GM21786 (cell line): ENCODE data around the gene KRTAP10-3.
"Not testable (repeated sequence)": the region's sequence is repeated elsewhere in the genome, so short reads cannot be mapped to it uniquely, and the experiment has no call there.

ENCODE experiments used
- ATAC-seq: cut with Tn5 transposase; IDR thresholded peaks from one replicate; pipeline ENCODE4 v1.9.1; 2021; ENCODE audit not compliant: unreplicated experiment

The KRTAP10-3 gene

GRCh38 chr21:44590897-44591800, 32.6 kb upstream of the KRTAP10-3 start:
- ATAC-seq: not testable (repeated sequence)

GRCh38 chr21:44590311-44590721, 31.7 kb upstream of the KRTAP10-3 start:
- no peak for ATAC-seq

- ATAC-seq: no peak
Observed at GRCh38 chr21:44589586-44590305, 31.2 kb upstream of the KRTAP10-3 start.

- ATAC-seq: no peak
Observed at GRCh38 chr21:44589094-44589493, 30.5 kb upstream of the KRTAP10-3 start.

DNA sequence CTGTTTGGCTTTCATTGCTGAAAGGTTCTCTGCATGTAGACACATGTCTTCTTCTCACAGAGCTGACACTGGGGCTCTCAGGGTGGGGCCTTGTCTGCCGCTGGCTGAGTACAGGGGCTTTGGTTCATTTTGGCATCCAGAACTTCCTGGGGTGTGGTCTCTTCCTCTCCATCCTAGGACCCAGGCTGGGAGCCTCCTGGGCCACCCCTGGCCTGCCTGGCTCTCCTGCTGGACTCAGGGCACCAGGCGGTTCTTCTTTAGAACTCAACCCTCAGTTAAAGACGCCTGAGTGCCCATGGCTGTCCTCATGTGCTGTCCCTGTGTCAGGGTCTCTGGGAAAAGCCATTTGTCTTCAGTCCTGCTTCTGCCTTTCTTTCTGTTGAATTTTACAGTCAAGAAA, 27.3 kb upstream of the KRTAP10-3 start:
- no peak for ATAC-seq

- no peak for ATAC-seq
Observed at GRCh38 chr21:44583800-44584147, 25.2 kb upstream of the KRTAP10-3 start.

- no peak for ATAC-seq
Observed at GRCh38 chr21:44583089-44583799, 24.6 kb upstream of the KRTAP10-3 start.

DNA sequence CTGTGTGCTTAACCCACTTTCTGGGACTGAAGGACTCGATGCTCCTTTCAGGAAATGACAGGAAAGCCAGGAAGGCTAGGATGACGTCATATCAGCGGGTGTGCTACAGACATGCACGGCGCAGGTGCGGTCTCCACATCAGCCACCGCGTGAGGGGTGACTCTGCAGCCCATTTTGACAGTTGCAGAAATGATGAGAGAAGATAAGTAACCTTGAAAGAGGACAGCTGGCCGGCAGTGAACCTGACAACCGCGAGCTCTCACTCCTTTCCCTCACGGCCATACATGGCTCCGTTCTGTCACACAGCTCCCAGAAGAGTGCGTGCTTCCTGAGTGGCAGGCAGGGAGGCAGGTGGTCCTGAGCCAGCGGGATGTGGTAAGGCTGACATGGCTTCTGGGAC, 23.5 kb upstream of the KRTAP10-3 start:
- no peak for ATAC-seq

DNA sequence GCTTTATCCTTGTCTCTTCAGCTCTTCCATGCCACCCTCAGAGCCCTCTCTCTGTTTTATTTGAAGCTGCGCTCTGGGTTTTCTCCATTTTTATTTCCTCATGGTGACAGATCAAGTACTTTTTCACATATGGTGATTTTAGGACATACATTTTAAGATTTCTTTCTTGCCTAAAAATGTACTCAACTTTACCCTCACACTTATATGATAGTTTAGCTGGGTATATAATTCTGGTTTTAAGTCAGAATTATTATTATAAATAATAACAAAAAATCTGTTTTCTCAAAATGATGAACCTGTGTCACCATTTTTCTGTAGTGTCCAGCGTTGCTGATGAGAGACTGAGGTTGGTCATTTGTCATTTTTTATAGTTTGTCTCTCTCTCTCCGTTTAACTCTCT, 22.6 kb upstream of the KRTAP10-3 start:
- no peak for ATAC-seq

DNA sequence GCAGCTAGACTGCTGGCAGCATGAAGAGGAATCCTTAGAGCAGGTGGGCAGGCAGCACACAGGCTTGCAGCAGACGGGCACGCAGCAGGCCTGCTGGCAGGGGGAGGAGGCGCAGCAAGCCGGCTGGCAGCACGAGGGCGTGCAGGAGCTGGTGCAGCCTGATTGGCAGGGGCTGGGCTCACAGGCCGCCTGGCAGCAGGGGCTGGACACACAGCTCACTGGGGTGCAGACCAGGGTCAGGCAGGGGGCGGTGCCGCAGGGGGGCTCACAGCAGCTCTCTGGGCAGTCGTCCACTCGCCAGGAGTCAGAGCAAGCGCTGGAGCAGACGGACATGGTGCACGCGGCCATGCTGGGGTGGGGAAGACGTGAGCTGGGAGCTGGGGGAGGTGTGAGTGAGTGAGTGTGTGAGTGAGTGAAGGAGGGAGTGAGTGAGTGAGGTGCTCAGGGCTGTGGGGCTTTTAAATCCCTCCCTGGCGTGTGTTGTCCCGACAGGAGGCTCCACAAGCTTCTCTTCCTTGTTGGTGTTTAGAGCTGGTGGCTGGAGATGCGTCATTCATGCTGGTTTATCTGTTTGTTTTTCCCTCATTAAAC, 21.7 kb upstream of the KRTAP10-3 start, which contains the start of gene KRTAP10-5:
Gene KRTAP10-5, minus strand, starts transcription at position 374 of the 591 bp plus-strand sequence. Its CDS starts 26 bp downstream, at position 348.
- not testable (repeated sequence) for ATAC-seq

- no peak for ATAC-seq
Observed at GRCh38 chr21:44579833-44580144, 21.2 kb upstream of the KRTAP10-3 start.

DNA sequence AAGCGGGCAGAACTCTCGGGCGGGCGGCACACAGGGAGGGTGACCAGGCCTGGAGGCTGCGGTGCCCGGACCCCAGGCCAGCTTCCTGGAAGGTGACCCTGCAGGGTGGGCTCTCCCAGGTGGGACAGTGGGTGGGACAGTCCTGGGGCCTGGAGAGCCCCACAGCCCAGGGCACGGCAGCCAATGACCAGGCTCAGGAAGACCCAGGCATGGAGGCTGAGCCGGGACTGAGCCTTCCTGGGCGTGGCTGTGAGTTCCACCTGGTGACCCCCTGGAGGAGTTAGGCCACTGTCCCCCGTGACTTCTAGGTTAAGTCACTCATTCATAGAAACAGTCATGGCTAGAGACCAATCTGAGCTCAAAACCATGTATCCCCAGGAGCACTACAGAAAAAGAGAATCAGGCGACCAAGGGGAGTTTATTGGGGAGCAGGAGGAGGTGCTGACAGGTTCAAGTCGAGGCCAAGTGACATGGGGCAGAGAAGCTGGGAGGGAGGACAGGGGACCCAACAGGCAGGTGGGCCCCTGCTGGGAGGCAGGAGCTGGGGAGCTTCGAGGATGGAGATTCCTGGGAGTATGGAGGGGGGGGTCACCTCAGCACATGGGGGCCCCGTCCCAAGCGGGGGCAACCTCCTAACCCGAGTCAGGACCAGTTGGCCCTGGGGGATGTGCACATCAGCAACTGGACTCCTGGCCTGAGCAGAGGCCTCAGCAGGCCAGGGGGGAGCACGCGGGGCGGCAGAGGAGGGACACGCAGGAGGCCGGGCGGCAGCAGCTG, 20.6 kb upstream of the KRTAP10-3 start:
- ATAC-seq: no peak

GRCh38 chr21:44578371-44579055, 19.9 kb upstream of the KRTAP10-3 start:
- ATAC-seq: no peak

DNA sequence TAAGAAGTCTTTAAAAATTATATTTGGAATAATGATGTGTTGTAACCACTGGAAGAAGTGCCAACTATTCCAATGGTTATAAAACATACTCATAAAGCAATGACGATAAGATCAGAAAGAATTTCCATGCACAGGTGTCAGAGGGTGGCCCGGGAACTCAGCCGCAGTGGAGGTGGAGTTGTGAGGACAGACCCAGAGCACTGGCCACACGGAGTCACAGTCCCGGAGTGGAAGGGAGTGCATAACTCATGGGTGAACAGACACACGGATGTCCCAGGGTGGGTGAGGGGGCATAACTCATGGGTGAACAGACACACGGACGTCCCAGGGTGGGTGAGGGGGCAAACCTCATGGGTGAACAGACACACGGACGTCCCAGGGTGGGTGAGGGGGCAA, 17.4 kb upstream of the KRTAP10-3 start:
- no peak for ATAC-seq

GRCh38 chr21:44575307-44576024, 16.9 kb upstream of the KRTAP10-3 start:
- ATAC-seq: no peak

DNA sequence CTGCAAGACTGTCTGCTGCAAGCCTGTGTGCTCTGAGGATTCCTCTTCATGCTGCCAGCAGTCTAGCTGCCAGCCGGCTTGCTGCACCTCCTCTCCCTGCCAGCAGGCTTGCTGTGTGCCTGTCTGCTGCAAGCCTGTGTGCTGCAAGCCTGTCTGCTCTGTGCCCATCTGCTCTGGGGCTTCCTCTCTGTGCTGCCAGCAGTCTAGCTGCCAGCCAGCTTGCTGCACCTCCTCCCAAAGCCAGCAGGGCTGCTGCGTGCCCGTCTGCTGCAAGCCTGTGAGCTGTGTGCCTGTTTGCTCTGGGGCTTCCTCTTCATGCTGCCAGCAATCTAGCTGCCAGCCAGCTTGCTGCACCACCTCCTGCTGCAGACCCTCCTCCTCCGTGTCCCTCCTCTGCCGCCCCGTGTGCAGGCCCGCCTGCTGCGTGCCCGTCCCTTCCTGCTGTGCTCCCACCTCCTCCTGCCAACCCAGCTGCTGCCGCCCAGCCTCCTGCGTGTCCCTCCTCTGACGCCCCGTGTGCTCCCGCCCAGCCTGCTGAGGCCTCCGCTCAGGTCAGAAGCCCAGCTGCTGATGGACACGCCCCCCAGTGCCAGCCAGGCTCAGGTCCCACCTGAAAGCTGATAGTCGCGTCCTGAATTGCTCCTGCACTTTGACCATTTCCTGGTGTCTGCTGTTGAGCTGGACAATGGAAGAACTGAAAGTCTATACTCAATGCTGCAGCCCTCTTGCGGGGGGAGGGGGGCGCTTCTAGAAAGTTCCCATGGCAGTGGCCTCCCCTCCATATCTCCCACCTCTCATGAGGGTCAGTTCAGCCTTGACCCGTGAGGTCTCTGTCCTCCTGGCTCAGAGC, 16.1 kb upstream of the KRTAP10-3 start:
- ATAC-seq: no peak

DNA sequence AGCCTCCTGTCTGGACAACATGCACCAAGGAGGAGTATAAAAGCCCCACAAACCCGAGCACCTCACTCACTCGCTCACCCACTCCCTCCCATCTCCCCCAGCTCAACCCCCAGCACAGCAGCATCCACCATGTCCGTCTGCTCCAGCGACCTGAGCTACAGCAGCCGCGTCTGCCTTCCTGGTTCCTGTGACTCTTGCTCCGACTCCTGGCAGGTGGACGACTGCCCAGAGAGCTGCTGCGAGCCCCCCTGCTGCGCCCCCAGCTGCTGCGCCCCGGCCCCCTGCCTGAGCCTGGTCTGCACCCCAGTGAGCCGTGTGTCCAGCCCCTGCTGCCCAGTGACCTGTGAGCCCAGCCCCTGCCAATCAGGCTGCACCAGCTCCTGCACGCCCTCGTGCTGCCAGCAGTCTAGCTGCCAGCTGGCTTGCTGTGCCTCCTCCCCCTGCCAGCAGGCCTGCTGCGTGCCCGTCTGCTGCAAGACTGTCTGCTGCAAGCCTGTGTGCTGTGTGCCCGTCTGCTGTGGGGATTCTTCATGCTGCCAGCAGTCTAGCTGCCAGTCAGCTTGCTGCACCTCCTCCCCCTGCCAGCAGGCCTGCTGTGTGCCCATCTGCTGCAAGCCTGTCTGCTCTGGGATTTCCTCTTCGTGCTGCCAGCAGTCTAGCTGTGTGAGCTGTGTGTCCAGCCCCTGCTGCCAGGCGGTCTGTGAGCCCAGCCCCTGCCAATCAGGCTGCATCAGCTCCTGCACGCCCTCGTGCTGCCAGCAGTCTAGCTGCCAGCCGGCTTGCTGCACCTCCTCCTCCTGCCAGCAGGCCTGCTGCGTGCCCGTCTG, 15.2 kb upstream of the KRTAP10-3 start, which contains the start of gene KRTAP10-4:
Gene KRTAP10-4, plus strand, starts transcription at position 100 of the 827 bp plus-strand sequence. Its CDS starts 30 bp downstream, at position 130.
- not testable (repeated sequence) for ATAC-seq
